Hematopoietic multipotent progenitor cell treated with erythropoietin and hydrocortisone succinate and interleukin-3 and kit ligand, for 15 days (in vitro differentiated cells): ENCODE results near the gene NR2C2.
"Not testable (repeated sequence)": the region's sequence is repeated elsewhere in the genome, so short reads cannot be mapped to it uniquely, and the experiment has no call there.

Experiments used
- DNase-seq: peaks from one replicate; pipeline ENCODE4 v3.0.0-alpha.2; 2015; ENCODE audit warnings: low spot score

Gene NR2C2

GRCh38 chr3:14959359-14959943, 12.1 kb downstream of the NR2C2 start:
- DNase-seq = no peak

GRCh38 chr3:14962762-14963161, 15.4 kb downstream of the NR2C2 start:
- no peak for DNase-seq

- no peak for DNase-seq
These were observed 19.9 kb downstream of the NR2C2 start for GRCh38 chr3:14967285-14967684.

GRCh38 chr3:14969671-14970070, 22.3 kb downstream of the NR2C2 start:
- no peak for DNase-seq

- no peak for DNase-seq
These were observed 28.9 kb downstream of the NR2C2 start for GRCh38 chr3:14976317-14976716.

GRCh38 chr3:14980689-14981088, 33.3 kb downstream of the NR2C2 start:
- DNase-seq = no peak

- DNase-seq = no peak
These were observed 37.3 kb downstream of the NR2C2 start for GRCh38 chr3:14984581-14985113.

- no peak for DNase-seq
These were observed 41.6 kb downstream of the NR2C2 start for GRCh38 chr3:14988988-14989394.

GRCh38 chr3:14989943-14990779, 42.8 kb downstream of the NR2C2 start:
- no peak for DNase-seq

- DNase-seq = no peak
These were observed 43.4 kb downstream of the NR2C2 start for GRCh38 chr3:14990780-14991148.

- no peak for DNase-seq
These were observed 43.9 kb downstream of the NR2C2 start for GRCh38 chr3:14991151-14991742.

GRCh38 chr3:14991818-14992612, 44.6 kb downstream of the NR2C2 start:
- DNase-seq = no peak

GRCh38 chr3:14997941-14998340, 50.6 kb downstream of the NR2C2 start:
- DNase-seq = no peak

- not testable (repeated sequence) for DNase-seq
These were observed 51.8 kb downstream of the NR2C2 start for GRCh38 chr3:14999182-14999581.

- no peak for DNase-seq
These were observed 60.3 kb downstream of the NR2C2 start for GRCh38 chr3:15007681-15008141.

- DNase-seq = no peak
These were observed 61.8 kb downstream of the NR2C2 start for GRCh38 chr3:15009167-15009566.

- DNase-seq = no peak
These were observed 63.3 kb downstream of the NR2C2 start for GRCh38 chr3:15010664-15011063.

GRCh38 chr3:15011174-15011573, 63.8 kb downstream of the NR2C2 start:
- peak; percentile 13 for DNase-seq

GRCh38 chr3:15014606-15015328, 67.4 kb downstream of the NR2C2 start:
- DNase-seq = no peak

GRCh38 chr3:15015456-15015855, 68.1 kb downstream of the NR2C2 start:
- DNase-seq = peak; percentile 82

- no peak for DNase-seq
These were observed 69.8 kb downstream of the NR2C2 start for GRCh38 chr3:15017191-15017590.
